Mucosa of descending colon (tissue), 3 donors: ENCODE measurements around the gene MEGF6. TPM values are rescaled to one million over a fixed set of nuclear protein-coding genes. Genes with fewer than 3 reads are reported as not detected.

Experiments used
- ATAC-seq: fragments of 200-7000 bp; cut with Tn5 transposase; one replicate; pipeline ENCODE4 v1.9.1; 2020; ENCODE audit warnings: mild to moderate bottlenecking, moderate library complexity
- DNase-seq, 3 donors: peaks; one replicate each; pipeline ENCODE4 v3.0.0-alpha.2; 2020
- H3K36me3 ChIP-seq: fragments of 200-600 bp; one replicate; pipeline ENCODE4 v1.8.0; 2021; ENCODE audit warnings: low read depth, mild to moderate bottlenecking
- H3K4me1 ChIP-seq: fragments of 200-600 bp; one replicate; pipeline ENCODE4 v1.8.0; 2021; ENCODE audit warnings: low read depth, mild to moderate bottlenecking
- H3K4me3 ChIP-seq: fragments of 200-600 bp; one replicate; pipeline ENCODE4 v1.8.0; 2021; ENCODE audit warnings: mild to moderate bottlenecking
- H3K9me3 ChIP-seq: fragments of 200-600 bp; one replicate; pipeline ENCODE4 v1.8.0; 2021; ENCODE audit warnings: mild to moderate bottlenecking
- CTCF ChIP-seq: fragments of 200-600 bp; IDR thresholded peaks from one replicate; pipeline ENCODE4 v1.8.0; 2022; ENCODE audit warnings: antibody characterized with exemption, mild to moderate bottlenecking
- intact Hi-C, 2 donors: fragments of 100-400 bp; cut with DNase I in 1 of 2; cut with micrococcal nuclease in 1 of 2; formaldehyde crosslinking; loops; one replicate each; pipeline versions ENCODE4 v1.11.0 to v1.11.1; 2022; cut with DNase I, micrococcal nuclease
- total RNA-seq, 3 donors: library from RNA; stranded (reverse); fragmentation: NEBNext Ultra II Directional in 2 of 3; extraction: Animal tissue kit (Norgen Biotek cat#: 25700) in 2 of 3; gene quantifications; one replicate each; pipeline versions ENCODE4 v1.2.1 to v1.2.4, GENCODE V29; 2021 to 2023
- donor health status: DM: no; HTN: no; CAD: no; lungs with moderate emphysema.
- donor health status: DM: no; HTN: no; CAD: no.
- donor health status: DM: no; HTN: yes; CAD: no.

The MEGF6 gene
- total RNA-seq, 3 donors from 2014 or later, result 6.2 to 12.2 (median 8.5) TPM

GRCh38 chr1:3555131-3555920 lies 56.0 kb downstream of the MEGF6 start:
- TF ChIP-seq CTCF, result no peak
- ATAC-seq (peak; percentile 48), DNase-seq (no peak)
- intact Hi-C loops, result no loop called here
- no peak overlapping the region for H3K4me3 ChIP-seq
- no peaks in the 10 kb centered on the region for H3K9me3 ChIP-seq
- no peaks in the 10 kb centered on the region for H3K36me3 ChIP-seq
- no peaks in the 10 kb centered on the region for H3K4me1 ChIP-seq

- no peak for ATAC-seq
Measured at GRCh38 chr1:3553940-3554223, 57.4 kb downstream of the MEGF6 start.

GRCh38 chr1:3553166-3553939 lies 58.0 kb downstream of the MEGF6 start:
- ATAC-seq, result no peak
- no peak for DNase-seq
- Histone ChIP-seq H3K36me3 (no peaks in the 10 kb centered on the region), H3K4me3 (no peak overlapping the region), H3K9me3 (no peaks in the 10 kb centered on the region), H3K4me1 (no peaks in the 10 kb centered on the region)
- intact Hi-C loops, result no loop called here
- TF ChIP-seq CTCF, result no peak

More at GRCh38 chr1:3553940-3554223, 57.4 kb downstream of the MEGF6 start:
- Histone ChIP-seq H3K36me3 (no peaks in the 10 kb centered on the region), H3K4me3 (no peak overlapping the region), H3K4me1 (no peaks in the 10 kb centered on the region), H3K9me3 (no peaks in the 10 kb centered on the region)
- intact Hi-C loops, result no loop called here
- no peak for TF ChIP-seq CTCF
- no peak for DNase-seq

- H3K4me3 ChIP-seq, result no peak overlapping the region
- intact Hi-C loops, result no loop called here
- H3K4me1 ChIP-seq, result no peaks in the 10 kb centered on the region
- no peak for TF ChIP-seq CTCF
- H3K9me3 ChIP-seq, result no peaks in the 10 kb centered on the region
- H3K36me3 ChIP-seq, result no peaks in the 10 kb centered on the region
- ATAC-seq, result no peak
- no peak for DNase-seq
Measured at GRCh38 chr1:3552751-3553150, 58.6 kb downstream of the MEGF6 start.

- ATAC-seq (no peak), DNase-seq (no peak)
- intact Hi-C loops, result no loop called here
- H3K4me1 ChIP-seq, result peaks cover 6% of the 10 kb centered on the region
- H3K36me3 ChIP-seq, result no peaks in the 10 kb centered on the region
- H3K4me3 ChIP-seq, result no peak overlapping the region
- H3K9me3 ChIP-seq, result no peaks in the 10 kb centered on the region
- TF ChIP-seq CTCF, result no peak
Measured at GRCh38 chr1:3552176-3552575, 59.1 kb downstream of the MEGF6 start.
